ENCODE data around the gene LRRC18.

The LRRC18 gene

GRCh38 chr10:48946332-48946731 lies 6.7 kb upstream of the LRRC18 start:
- DNase-seq (ENCODE audit: low read depth in 2 of 2): no peak

DNA sequence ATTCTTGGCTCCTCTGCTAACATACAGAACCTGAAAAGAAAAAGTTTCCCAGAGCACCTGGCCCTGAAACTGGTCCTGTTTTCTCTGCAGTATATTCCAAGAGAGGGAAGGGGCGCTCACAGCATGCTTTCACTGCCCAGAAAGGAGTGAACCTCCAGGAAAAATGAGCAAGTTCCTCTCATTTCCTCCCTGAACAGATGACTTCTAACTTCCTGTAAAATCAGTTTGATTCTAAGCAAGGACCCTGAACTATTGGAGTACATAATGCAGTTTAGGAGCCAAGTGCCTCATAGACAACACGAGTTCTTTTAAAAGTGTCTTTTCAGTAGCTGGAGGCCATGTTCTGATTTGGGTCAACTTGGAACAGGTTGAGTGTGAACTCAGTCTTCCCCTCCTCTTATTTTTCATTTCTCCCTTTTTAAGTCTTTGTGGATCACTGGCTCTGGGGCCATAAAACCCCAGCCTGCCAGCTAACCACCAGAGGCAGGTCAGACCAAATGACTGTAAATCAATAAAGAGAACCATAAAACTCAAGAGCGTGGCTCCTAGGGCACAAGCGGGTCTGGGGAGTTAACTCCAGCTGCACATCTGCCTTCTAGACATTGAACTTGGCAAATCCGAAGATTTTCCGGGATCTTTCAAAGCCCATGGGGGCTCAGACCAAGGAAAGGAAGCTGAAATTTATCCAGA lies 5.9 kb upstream of the LRRC18 start:
- no peak for DNase-seq (ENCODE audit: low read depth in 2 of 2)

- DNase-seq (ENCODE audit: low read depth in 2 of 2): no peak
Measured at GRCh38 chr10:48944171-48944570, 4.5 kb upstream of the LRRC18 start.

DNA sequence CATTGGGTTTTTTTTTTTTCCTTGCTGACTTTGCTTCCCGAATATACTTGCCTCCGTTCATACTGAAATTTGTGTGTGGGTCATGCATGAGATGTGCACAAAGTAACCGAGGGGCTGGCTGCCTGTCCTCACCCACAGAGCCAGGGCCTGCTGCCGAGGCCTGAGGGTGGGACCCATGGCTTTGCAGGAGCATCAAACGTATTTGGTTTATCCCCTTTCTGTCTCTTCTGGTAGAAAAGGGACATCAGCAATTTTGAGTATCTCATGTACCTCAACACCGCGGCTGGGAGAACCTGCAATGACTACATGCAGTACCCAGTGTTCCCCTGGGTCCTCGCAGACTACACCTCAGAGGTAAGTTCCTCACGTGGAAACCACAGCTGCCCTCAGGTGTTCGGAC lies 3.5 kb upstream of the LRRC18 start:
- no peak for DNase-seq (ENCODE audit: low read depth in 2 of 2)

- no peak for DNase-seq (ENCODE audit: low read depth in 2 of 2)
Measured at GRCh38 chr10:48941427-48942075, 1.9 kb upstream of the LRRC18 start.

GRCh38 chr10:48940958-48941357 lies 1.3 kb upstream of the LRRC18 start:
- no peak for DNase-seq (ENCODE audit: low read depth in 2 of 2)

- no peak for DNase-seq (ENCODE audit: low read depth in 2 of 2)
Measured at GRCh38 chr10:48940372-48940771, 732 bp upstream of the LRRC18 start.

DNA sequence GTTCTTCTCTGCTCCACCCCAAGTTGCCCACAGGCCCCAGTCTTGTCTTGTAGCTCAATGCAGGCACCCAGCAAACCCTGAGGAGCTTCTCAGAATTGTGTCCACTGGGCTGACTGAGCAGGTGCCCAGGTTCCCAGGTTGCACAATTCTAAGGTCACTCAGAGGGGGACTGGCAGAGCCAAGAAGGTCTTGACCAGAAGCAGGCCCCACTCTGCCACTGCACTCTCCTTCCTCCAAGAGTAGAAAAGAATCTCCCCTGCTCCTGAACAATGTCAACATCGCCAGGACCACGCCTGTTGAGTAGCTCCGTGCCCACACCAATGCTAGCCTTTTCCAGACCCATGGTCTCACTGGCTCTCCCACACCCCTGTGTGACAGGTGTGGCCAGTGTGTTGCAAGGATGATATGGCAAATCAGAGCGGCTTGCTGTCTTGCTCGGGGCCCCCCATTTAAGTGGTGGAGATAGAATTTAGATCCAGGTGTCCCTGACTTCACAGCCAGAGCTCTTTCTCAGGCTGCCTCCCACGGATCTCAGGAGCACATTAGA lies 577 bp downstream of the LRRC18 start:
- no peak for DNase-seq (ENCODE audit: low read depth in 2 of 2)

DNA sequence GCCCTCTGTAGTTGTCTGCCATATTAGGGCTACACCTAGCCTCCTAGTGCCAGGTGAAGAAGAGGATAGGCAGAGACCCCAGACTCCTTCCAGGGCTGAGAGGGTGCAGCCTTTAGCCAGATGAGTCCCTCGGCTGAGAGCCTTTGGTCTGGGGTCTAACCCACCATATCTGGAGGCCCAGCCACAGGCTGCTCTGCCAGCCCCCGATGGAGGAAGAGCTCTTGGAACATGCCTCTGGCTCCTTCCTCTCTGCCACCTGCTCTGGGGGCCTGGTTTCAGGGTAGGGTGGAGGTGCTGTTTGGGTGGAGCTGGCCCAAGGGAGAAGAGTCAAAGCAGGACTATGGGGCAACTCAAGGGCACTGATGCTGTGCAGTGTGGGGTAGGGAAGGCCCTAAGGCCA lies 1.4 kb downstream of the LRRC18 start:
- DNase-seq (ENCODE audit: low read depth in 2 of 2): no peak

GRCh38 chr10:48937796-48938195 lies 1.8 kb downstream of the LRRC18 start:
- DNase-seq (ENCODE audit: low read depth in 2 of 2): no peak

GRCh38 chr10:48935577-48935976 lies 4.1 kb downstream of the LRRC18 start:
- DNase-seq (ENCODE audit: low read depth in 2 of 2): no peak

DNA sequence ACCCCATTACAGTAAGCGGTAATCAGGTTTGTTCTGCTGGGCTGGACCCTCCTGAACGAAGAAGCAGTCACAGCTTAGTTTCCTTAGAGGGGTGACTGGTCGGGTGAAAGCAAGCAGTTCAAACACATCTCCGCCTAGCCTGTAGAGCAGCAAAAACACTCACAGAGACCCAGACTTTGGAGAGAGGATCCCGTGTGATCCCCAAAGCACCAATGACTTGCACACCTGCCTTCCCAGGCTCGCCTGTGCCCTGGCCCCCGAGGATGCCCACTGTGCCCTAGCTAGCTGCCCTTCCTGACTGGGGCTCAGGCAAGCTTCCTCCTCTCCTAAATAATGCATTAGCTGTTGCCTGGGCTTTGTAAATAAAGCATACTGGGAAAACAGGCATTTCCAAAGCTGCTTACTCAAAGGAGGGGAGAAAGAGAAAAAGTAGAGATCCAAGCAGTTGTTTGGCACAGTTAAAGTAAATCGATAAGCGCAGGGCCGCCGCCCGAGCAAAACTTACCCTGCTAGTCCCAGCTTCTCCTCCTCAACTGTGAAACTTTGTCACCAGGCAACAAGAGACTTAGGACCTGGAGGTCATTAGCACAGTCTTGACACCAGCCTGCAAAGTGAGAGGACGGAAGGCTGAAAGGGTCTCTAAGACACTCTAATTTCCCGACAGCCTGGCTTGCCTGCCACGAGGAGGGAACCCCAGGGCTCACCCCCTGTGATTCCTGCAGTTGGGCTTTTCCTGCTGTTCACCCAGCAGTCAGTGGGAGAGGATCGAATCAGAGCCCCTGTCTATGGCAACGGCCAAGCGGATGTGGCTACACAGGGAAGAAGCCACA lies 4.8 kb downstream of the LRRC18 start:
- no peak for DNase-seq (ENCODE audit: low read depth in 2 of 2)

DNA sequence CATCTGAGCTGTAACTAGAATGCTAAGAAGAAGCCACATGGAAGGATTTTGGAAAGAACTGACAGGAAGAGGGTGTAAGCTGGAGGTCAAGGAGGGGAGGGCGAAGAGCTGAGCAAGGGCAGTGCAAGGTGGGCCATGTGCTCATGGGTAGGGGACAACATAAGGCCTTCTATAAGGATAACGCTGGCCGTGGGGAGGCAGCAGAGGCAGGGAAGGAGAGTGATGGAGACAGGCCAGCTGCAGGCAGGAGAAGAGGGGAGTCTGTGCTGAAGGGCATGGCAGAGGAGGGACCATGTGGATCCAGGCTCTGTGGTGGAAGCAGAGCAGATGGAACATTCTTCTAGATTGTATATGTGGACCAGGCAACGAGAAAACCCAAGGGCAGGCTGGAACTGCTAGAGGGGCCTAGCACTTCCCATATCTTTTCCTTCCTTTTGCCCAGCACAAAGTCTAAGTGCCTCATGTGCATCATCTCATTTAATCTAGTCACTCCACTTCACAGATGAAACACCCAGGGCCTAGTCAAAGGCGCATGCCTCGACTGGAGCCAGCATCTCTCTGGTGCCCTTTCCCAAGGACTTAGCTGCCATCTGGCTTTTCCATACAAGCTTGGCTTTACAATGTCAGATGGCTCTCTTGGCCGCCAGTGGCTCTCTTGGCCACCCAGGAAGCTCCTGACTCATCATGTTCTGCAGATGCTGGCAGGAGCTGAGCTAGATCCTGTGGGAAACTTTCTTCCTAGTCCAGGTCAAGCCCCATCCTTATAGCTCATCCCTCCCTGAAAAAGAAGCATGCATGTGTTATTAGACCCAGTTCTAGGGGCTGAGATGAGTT lies 6.6 kb downstream of the LRRC18 start:
- no peak for DNase-seq (ENCODE audit: low read depth in 2 of 2)

- no peak for DNase-seq (ENCODE audit: low read depth in 2 of 2)
Measured at GRCh38 chr10:48931188-48931587, 8.5 kb downstream of the LRRC18 start.

DNA sequence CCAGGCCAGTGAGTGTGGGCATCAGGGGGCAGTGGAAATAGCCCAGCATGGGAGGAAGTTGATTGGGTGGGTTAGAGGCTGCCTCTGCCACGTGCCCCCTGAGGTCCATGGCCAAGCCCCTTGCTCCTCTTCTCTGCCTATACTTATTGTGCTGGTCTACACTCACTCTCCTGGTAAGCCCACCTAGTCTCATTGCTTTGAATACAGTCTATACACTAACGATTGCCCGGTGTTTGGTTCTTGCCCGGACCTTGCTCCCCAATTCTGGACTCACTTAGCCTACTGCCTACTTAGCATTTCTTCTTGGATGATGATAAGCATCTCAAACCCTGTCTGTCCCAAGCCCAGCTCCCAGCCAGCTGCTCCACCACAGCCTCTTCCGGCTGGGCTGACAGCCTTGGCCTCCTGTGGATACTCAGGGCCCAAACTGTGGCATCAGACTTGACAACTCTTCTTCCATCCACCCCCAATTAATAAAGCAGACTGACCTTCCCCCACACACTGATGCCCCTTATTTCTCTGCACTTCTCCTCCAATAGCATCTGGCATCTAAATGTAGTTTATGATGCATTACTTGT lies 10.1 kb downstream of the LRRC18 start:
- DNase-seq (ENCODE audit: low read depth in 2 of 2): no peak

- no peak for DNase-seq (ENCODE audit: low read depth in 2 of 2)
Measured at GRCh38 chr10:48926764-48927540, 12.7 kb downstream of the LRRC18 start.

GRCh38 chr10:48926255-48926654 lies 13.4 kb downstream of the LRRC18 start:
- DNase-seq (ENCODE audit: low read depth in 2 of 2): no peak

GRCh38 chr10:48924988-48925387 lies 14.7 kb downstream of the LRRC18 start:
- no peak for DNase-seq (ENCODE audit: low read depth in 2 of 2)

GRCh38 chr10:48923748-48924147 lies 15.9 kb downstream of the LRRC18 start:
- no peak for DNase-seq (ENCODE audit: low read depth in 2 of 2)

GRCh38 chr10:48913674-48914073 lies 26.0 kb downstream of the LRRC18 start:
- no peak for DNase-seq (ENCODE audit: low read depth in 2 of 2)

Data from activated CD4-positive, alpha-beta T cell treated with anti-CD3 and anti-CD28 coated beads for 24 hours (primary cell).